PC-3 (cell line): ENCODE results near the gene IRF8. TPM values are rescaled to one million over a fixed set of nuclear protein-coding genes. Genes with fewer than 3 reads are reported as not detected.

ENCODE experiments used
- ATAC-seq: fragments of 200-7000 bp; cut with Tn5 transposase; 2 replicates; pipeline ENCODE4 v1.9.1; 2020; ENCODE audit warnings: mild to moderate bottlenecking, moderate library complexity
- BruUV-seq: library from RNA; stranded (reverse); fragments of 400-500 nt; replicated peaks from 2 replicates; lab custom pipeline; 2021; lab: Mats Ljungman, UMichigan
- CTCF ChIA-PET: fragments of 300-600 bp; sonication (Branson Sonifier 250); formaldehyde crosslinking; loops from one replicate; lab custom pipeline; 2022; ENCODE audit warnings: antibody characterized with exemption; lab: Charles Lee
- POLR2A ChIA-PET: fragments of 300-600 bp; sonication (Branson Sonifier 250); formaldehyde crosslinking; loops from one replicate; lab custom pipeline; 2022; ENCODE audit warnings: antibody characterized with exemption; ENCODE audit not compliant: unreplicated experiment; lab: Charles Lee
- DNase-seq: peaks from one replicate; pipeline ENCODE4 v3.0.0-alpha.2; 2015
- H2AFZ ChIP-seq: fragments of 300-600 bp; sonication (generic); 2 replicates; pipeline ENCODE4 v1.6.0; 2016; ENCODE audit warnings: antibody characterized with exemption, low read length
- H3F3A ChIP-seq: fragments of 300-600 bp; sonication (generic); one replicate; pipeline ENCODE4 v1.6.0; 2017; ENCODE audit warnings: antibody characterized with exemption, low read length, control low read depth, mild to moderate bottlenecking; ENCODE audit not compliant: unreplicated experiment
- H3K27ac ChIP-seq: fragments of 300-600 bp; sonication (generic); 2 replicates; pipeline ENCODE4 v1.5.1; 2016; ENCODE audit warnings: mild to moderate bottlenecking, low read length
- H3K27me3 ChIP-seq: fragments of 300-600 bp; sonication (generic); 2 replicates; pipeline ENCODE4 v1.6.1; 2016; ENCODE audit warnings: low read length, mixed read lengths
- H3K36me3 ChIP-seq: fragments of 300-600 bp; sonication (generic); 2 replicates; pipeline ENCODE4 v1.6.1; 2016; ENCODE audit warnings: low read depth, mixed run types, low read length, mixed read lengths
- H3K4me1 ChIP-seq: fragments of 300-600 bp; sonication (generic); 2 replicates; pipeline ENCODE4 v1.5.1; 2016; ENCODE audit warnings: low read length; ENCODE audit not compliant: insufficient read depth
- H3K4me2 ChIP-seq: fragments of 300-600 bp; sonication (generic); 2 replicates; pipeline ENCODE4 v1.6.0; 2016; ENCODE audit warnings: low read length
- H3K4me3 ChIP-seq: fragments of 300-600 bp; sonication (generic); 2 replicates; pipeline ENCODE4 v1.5.1; 2016; ENCODE audit warnings: mild to moderate bottlenecking, low read length, mixed read lengths
- H3K79me2 ChIP-seq: fragments of 300-600 bp; sonication (generic); 2 replicates; pipeline ENCODE4 v1.6.1; 2017; ENCODE audit warnings: low read length, mixed read lengths
- H3K9ac ChIP-seq: fragments of 300-600 bp; sonication (generic); 2 replicates; pipeline ENCODE4 v1.6.0; 2016; ENCODE audit warnings: mild to moderate bottlenecking, low read length
- H3K9me2 ChIP-seq: fragments of 300-600 bp; sonication (generic); replicated peaks from 2 replicates; pipeline ENCODE4 v1.6.1; 2016; ENCODE audit warnings: mixed run types, low read length, mixed read lengths
- H3K9me3 ChIP-seq: fragments of 300-600 bp; sonication (generic); 2 replicates; pipeline ENCODE4 v1.6.1; 2016; ENCODE audit warnings: low read length, mixed read lengths
- H4K20me1 ChIP-seq: fragments of 300-600 bp; sonication (generic); 2 replicates; pipeline ENCODE4 v1.6.1; 2016; ENCODE audit warnings: low read length, mixed read lengths
- CTCF ChIP-seq: fragments of 300-600 bp; sonication (generic); conservative IDR thresholded peaks from 2 replicates; pipeline ENCODE4 v1.5.1; 2017; ENCODE audit warnings: antibody characterized with exemption, low read depth, mild to moderate bottlenecking, low read length
- EZH2 ChIP-seq: fragments of 300-600 bp; sonication (generic); IDR thresholded peaks from one replicate; pipeline ENCODE4 v1.6.1; 2017; ENCODE audit warnings: antibody characterized with exemption, mild to moderate bottlenecking, low read length; ENCODE audit not compliant: unreplicated experiment
- EZH2phosphoT487 ChIP-seq: fragments of 300-600 bp; sonication (generic); IDR thresholded peaks from 2 replicates; pipeline ENCODE4 v1.6.1; 2018; ENCODE audit warnings: mild to moderate bottlenecking, antibody characterized with exemption, low read length, borderline replicate concordance
- intact Hi-C: fragments of 100-400 bp; cut with micrococcal nuclease; formaldehyde crosslinking; loops from 2 replicates; pipeline ENCODE4 v1.9.0; 2023
- total RNA-seq: library from RNA; depleted of rRNA; stranded (reverse); fragments of >200 nt; gene quantifications from 2 replicates; pipeline ENCODE4 v1.2.3, GENCODE V29; 2014

The IRF8 gene
- total RNA-seq, 1 experiment from 2014 or later, result not detected

GRCh38 chr16:85869785-85870558 lies 29.0 kb upstream of the IRF8 start:
- Histone ChIP-seq H3K9ac (no peak overlapping the region), H3K4me3 (no peak overlapping the region), H3K27ac (no peak overlapping the region), H3F3A (no peaks in the 10 kb centered on the region), H3K4me2 (no peak overlapping the region), H3K9me3 (no peaks in the 10 kb centered on the region), H3K27me3 (peaks cover 62% of the 10 kb centered on the region), H3K9me2 (no peaks in the 10 kb centered on the region), H3K36me3 (no peaks in the 10 kb centered on the region), H3K79me2 (no peaks in the 10 kb centered on the region), H3K4me1 (no peaks in the 10 kb centered on the region), H2AFZ (no peak overlapping the region), H4K20me1 (no peaks in the 10 kb centered on the region)
- TF ChIP-seq CTCF, result no peak
- TF ChIP-seq EZH2, result no peak
- TF ChIP-seq EZH2phosphoT487, result no peak
- DNase-seq (no peak), ATAC-seq (no peak)
- POLR2A ChIA-PET, result no interaction called here
- CTCF ChIA-PET, result no interaction called here
- BruUV-seq, result no TSS peak
- intact Hi-C loops, result no loop called here

GRCh38 chr16:85871756-85872155 lies 27.2 kb upstream of the IRF8 start:
- H3K9ac ChIP-seq, result no peak overlapping the region
- intact Hi-C loops, result no loop called here
- DNase-seq (no peak), ATAC-seq (no peak)
- no peaks in the 10 kb centered on the region for H3K36me3 ChIP-seq
- no peak overlapping the region for H3K4me2 ChIP-seq
- H3K9me3 ChIP-seq, result no peaks in the 10 kb centered on the region
- no peaks in the 10 kb centered on the region for H3K4me1 ChIP-seq
- H3F3A ChIP-seq, result no peaks in the 10 kb centered on the region
- ChIA-PET POLR2A (no interaction called here), CTCF (no interaction called here)
- no peak overlapping the region for H2AFZ ChIP-seq
- H3K9me2 ChIP-seq, result no peaks in the 10 kb centered on the region
- no peaks in the 10 kb centered on the region for H4K20me1 ChIP-seq
- H3K27ac ChIP-seq, result no peak overlapping the region
- TF ChIP-seq CTCF (no peak), EZH2 (no peak), EZH2phosphoT487 (no peak)
- no peaks in the 10 kb centered on the region for H3K79me2 ChIP-seq
- peaks cover 60% of the 10 kb centered on the region for H3K27me3 ChIP-seq
- no TSS peak for BruUV-seq
- no peak overlapping the region for H3K4me3 ChIP-seq

GRCh38 chr16:85872734-85873133 lies 26.2 kb upstream of the IRF8 start:
- no peaks in the 10 kb centered on the region for H3K79me2 ChIP-seq
- H3K4me2 ChIP-seq, result no peak overlapping the region
- POLR2A ChIA-PET, result no interaction called here
- TF ChIP-seq CTCF (no peak), EZH2phosphoT487 (no peak), EZH2 (no peak)
- H3K9me2 ChIP-seq, result no peaks in the 10 kb centered on the region
- no peaks in the 10 kb centered on the region for H3F3A ChIP-seq
- CTCF ChIA-PET, result interaction anchor here (0.5 kb wide), 1 partner anchor 136 kb away, joined by 3 read pairs; no protein-coding TSS in a partner anchor
- peaks cover 53% of the 10 kb centered on the region for H3K27me3 ChIP-seq
- H3K36me3 ChIP-seq, result no peaks in the 10 kb centered on the region
- no peaks in the 10 kb centered on the region for H4K20me1 ChIP-seq
- H3K9me3 ChIP-seq, result no peaks in the 10 kb centered on the region
- no peak for ATAC-seq
- BruUV-seq, result no TSS peak
- intact Hi-C loops, result no loop called here
- H3K27ac ChIP-seq, result no peak overlapping the region
- no peak overlapping the region for H3K4me3 ChIP-seq
- no peaks in the 10 kb centered on the region for H3K4me1 ChIP-seq
- H3K9ac ChIP-seq, result no peak overlapping the region
- H2AFZ ChIP-seq, result no peak overlapping the region
- no peak for DNase-seq
